Ishikawa (cell line): ENCODE data around the gene PACSIN1.

Source experiments
- CEBPB ChIP-seq: IDR thresholded peaks from 2 replicates; pipeline ENCODE4 v1.6.1; 2012
- CREB1 ChIP-seq: IDR thresholded peaks from 2 replicates; pipeline ENCODE4 v1.6.1; 2012; ENCODE audit warnings: low read depth
- EGR1 ChIP-seq: IDR thresholded peaks from 2 replicates; pipeline ENCODE4 v1.6.1; 2012
- EP300 ChIP-seq: IDR thresholded peaks from 2 replicates; pipeline ENCODE4 v1.6.1; 2012; ENCODE audit warnings: borderline replicate concordance
- FOXM1 ChIP-seq: IDR thresholded peaks from 2 replicates; pipeline ENCODE4 v1.6.1; 2012; ENCODE audit warnings: low read depth, borderline replicate concordance
- NFIC ChIP-seq: IDR thresholded peaks from 2 replicates; pipeline ENCODE4 v1.6.1; 2012
- RAD21 ChIP-seq: IDR thresholded peaks from 2 replicates; pipeline ENCODE4 v1.6.1; 2012; ENCODE audit warnings: low read depth
- TAF1 ChIP-seq: IDR thresholded peaks from 2 replicates; pipeline ENCODE4 v1.6.1; 2012; ENCODE audit warnings: low read depth, mild to moderate bottlenecking
- TCF12 ChIP-seq: IDR thresholded peaks from 2 replicates; pipeline ENCODE4 v1.6.1; 2012; ENCODE audit warnings: low read depth
- TEAD4 ChIP-seq: IDR thresholded peaks from 2 replicates; pipeline ENCODE4 v1.6.1; 2012
- YY1 ChIP-seq: IDR thresholded peaks from 2 replicates; pipeline ENCODE4 v1.6.1; 2012; ENCODE audit warnings: low read depth
- ZBTB7A ChIP-seq: IDR thresholded peaks from 2 replicates; pipeline ENCODE4 v1.6.1; 2012; ENCODE audit warnings: low read depth
- TF ChIP-seq, protein P1 (sequence below): IDR thresholded peaks from 2 replicates; pipeline ENCODE4 v1.6.1; 2012; ENCODE audit warnings: low read depth, mild to moderate bottlenecking
- TF ChIP-seq, protein P2 (sequence below): IDR thresholded peaks from 2 replicates; pipeline ENCODE4 v1.6.1; 2012
- TF ChIP-seq, protein P3 (sequence below): IDR thresholded peaks from 2 replicates; pipeline ENCODE4 v1.6.1; 2012

PACSIN1 gene

DNA sequence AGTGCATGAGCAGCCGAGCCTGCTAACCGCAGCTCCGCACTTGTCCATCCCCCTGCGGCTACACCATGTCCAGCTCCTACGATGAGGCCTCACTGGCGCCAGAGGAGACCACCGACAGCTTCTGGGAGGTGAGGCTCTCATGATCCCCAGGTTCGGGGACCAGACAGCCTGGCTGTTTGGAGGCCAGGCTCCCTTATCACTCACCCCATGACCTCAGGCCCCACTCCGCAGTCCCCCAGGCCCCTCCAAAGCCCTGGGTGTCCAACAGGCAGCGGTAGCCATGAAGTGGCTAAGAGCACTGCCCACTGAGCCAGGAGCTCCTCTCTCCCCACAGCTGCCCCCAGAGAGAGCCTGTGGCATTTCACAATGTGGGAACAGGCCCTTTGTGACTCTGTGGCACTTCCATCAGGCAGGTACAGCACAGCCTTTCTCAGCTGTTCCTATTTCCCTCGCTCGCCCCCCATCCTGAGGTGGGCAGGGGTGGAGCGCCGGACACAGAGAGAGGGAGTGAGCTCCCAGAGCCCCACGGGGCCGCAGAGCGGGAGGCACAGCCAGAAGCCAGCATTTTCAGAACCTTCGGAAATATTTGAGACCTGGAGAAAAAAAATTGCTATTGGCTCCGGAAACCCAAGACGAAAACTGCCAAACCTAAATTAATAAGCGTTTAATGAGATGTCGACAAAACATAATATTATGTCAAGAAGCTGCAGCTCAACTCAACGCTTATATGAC is 60.5 kb downstream of the PACSIN1 start:
- TF ChIP-seq, protein P1, sequence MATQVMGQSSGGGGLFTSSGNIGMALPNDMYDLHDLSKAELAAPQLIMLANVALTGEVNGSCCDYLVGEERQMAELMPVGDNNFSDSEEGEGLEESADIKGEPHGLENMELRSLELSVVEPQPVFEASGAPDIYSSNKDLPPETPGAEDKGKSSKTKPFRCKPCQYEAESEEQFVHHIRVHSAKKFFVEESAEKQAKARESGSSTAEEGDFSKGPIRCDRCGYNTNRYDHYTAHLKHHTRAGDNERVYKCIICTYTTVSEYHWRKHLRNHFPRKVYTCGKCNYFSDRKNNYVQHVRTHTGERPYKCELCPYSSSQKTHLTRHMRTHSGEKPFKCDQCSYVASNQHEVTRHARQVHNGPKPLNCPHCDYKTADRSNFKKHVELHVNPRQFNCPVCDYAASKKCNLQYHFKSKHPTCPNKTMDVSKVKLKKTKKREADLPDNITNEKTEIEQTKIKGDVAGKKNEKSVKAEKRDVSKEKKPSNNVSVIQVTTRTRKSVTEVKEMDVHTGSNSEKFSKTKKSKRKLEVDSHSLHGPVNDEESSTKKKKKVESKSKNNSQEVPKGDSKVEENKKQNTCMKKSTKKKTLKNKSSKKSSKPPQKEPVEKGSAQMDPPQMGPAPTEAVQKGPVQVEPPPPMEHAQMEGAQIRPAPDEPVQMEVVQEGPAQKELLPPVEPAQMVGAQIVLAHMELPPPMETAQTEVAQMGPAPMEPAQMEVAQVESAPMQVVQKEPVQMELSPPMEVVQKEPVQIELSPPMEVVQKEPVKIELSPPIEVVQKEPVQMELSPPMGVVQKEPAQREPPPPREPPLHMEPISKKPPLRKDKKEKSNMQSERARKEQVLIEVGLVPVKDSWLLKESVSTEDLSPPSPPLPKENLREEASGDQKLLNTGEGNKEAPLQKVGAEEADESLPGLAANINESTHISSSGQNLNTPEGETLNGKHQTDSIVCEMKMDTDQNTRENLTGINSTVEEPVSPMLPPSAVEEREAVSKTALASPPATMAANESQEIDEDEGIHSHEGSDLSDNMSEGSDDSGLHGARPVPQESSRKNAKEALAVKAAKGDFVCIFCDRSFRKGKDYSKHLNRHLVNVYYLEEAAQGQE: no peak
- TF ChIP-seq TCF12 (no peak), RAD21 (no peak), EP300 (no peak), ZBTB7A (no peak), FOXM1 (no peak), TAF1 (no peak), CREB1 (no peak), YY1 (no peak), TEAD4 (no peak), CEBPB (no peak), NFIC (no peak), EGR1 (no peak)
- TF ChIP-seq, protein P2, sequence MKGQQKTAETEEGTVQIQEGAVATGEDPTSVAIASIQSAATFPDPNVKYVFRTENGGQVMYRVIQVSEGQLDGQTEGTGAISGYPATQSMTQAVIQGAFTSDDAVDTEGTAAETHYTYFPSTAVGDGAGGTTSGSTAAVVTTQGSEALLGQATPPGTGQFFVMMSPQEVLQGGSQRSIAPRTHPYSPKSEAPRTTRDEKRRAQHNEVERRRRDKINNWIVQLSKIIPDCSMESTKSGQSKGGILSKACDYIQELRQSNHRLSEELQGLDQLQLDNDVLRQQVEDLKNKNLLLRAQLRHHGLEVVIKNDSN: no peak
- TF ChIP-seq, protein P3, sequence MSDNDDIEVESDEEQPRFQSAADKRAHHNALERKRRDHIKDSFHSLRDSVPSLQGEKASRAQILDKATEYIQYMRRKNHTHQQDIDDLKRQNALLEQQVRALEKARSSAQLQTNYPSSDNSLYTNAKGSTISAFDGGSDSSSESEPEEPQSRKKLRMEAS: no peak

DNA sequence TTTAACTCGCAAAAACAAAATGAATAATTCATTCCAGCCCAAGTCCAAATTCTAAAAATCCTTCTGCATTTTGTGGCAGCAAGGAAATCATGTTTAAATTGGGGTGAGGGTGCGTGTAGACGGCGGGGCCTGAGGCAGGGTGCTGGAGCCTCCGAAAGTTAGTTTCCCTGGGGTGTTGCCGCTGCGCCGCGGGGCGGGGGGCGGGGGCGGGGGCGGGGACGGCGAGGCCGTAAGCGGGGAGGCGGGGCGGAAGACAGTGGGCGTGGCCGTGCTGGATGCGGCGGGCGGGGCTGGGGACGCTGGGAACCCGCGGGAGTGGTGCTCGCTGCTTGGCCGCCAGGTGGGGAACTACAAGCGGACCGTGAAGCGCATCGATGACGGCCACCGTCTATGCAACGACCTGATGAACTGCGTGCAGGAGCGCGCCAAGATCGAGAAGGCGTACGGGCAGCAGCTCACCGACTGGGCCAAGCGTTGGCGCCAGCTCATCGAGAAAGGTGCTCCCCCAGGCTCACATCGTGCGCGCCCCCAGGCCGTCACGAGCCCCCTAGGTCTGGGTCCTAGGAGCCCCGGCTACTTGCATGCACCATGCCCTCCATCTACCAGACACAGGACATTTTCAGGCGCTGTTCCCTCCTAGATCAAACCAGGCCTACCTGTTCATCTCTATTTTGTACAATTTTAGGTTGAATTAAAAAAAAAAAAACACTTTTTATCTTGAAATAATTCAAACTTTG is 61.3 kb downstream of the PACSIN1 start:
- TF ChIP-seq, protein P3: peak; percentile 81
- no peak for TF ChIP-seq NFIC
- TF ChIP-seq RAD21: peak; percentile 64
- TF ChIP-seq YY1: no peak
- TF ChIP-seq, protein P1: no peak
- no peak for TF ChIP-seq TAF1
- no peak for TF ChIP-seq EGR1
- TF ChIP-seq ZBTB7A: no peak

DNA sequence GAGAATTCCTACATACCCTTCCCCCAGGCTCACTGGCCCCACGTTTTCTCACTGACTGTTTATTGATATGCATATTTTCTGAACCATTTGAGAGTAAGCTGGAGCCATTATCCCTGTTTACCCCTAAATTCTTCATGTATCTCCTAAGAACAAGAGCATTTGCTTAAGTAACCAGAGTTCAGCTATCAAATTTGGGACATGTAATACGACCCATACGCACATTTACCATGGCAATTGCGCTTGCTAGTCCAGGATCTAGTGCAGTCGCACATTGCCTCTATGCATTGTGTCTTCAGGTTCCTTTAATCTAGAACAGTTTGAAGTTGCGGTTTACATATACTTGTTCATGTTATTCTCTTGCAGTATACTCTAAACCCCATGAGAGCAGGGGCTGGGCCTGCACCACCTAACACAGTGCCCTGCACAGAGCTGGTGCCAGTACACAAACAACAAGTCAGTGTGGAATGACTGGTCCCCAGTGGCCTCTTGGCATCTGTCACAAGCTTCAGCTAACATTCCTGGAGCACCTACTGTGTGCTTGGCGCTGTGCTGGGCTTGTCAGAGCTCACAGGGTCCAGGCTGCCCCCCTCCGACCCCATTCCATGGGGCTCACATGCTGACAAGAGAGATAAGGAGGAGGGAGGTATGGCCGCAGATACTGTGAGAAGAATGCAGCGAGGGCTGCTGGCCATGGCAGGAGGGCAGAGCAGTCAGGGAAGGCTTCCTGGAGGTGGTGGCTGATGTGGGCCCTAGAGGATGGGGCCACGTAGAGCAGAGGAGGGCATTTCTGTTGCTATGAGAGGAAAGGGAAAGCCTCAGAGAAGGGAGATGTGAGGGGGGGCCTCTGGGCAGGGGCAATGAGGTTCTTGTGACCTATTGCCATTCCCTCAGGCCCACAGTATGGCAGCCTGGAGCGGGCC is 62.1 kb downstream of the PACSIN1 start:
- TF ChIP-seq, protein P3: no peak
- TF ChIP-seq TAF1: no peak
- no peak for TF ChIP-seq ZBTB7A
- TF ChIP-seq CREB1: no peak
- TF ChIP-seq FOXM1: no peak
- no peak for TF ChIP-seq TEAD4
- no peak for TF ChIP-seq RAD21
- TF ChIP-seq, protein P1: no peak
- TF ChIP-seq, protein P2: no peak
- no peak for TF ChIP-seq NFIC
- TF ChIP-seq EGR1: no peak
- no peak for TF ChIP-seq TCF12
- TF ChIP-seq EP300: no peak
- no peak for TF ChIP-seq YY1
- no peak for TF ChIP-seq CEBPB
